HFFc6 (cell line): Measurements from ENCODE around the gene CEACAM5. TPM values are rescaled to one million over a fixed set of nuclear protein-coding genes. Genes with fewer than 3 reads are reported as not detected.

Experiments
- DNase-seq: peaks from one replicate; pipeline ENCODE4 v3.0.0-alpha.2; 2018
- H3K27ac Mint-ChIP-seq: 2 replicates; pipeline ENCODE4 v1.8.0; 2020; ENCODE audit warnings: mild to moderate bottlenecking, mixed read lengths
- H3K27me3 Mint-ChIP-seq: 2 replicates; pipeline ENCODE4 v1.8.0; 2021; ENCODE audit warnings: mild to moderate bottlenecking, moderate library complexity, mixed read lengths; ENCODE audit not compliant: insufficient read depth
- H3K36me3 Mint-ChIP-seq: 2 replicates; pipeline ENCODE4 v1.8.0; 2021; ENCODE audit warnings: low read depth, mixed read lengths
- H3K4me1 Mint-ChIP-seq: 2 replicates; pipeline ENCODE4 v1.8.0; 2020; ENCODE audit warnings: low read depth, mixed read lengths
- H3K4me3 Mint-ChIP-seq: 2 replicates; pipeline ENCODE4 v1.8.0; 2020; ENCODE audit warnings: mild to moderate bottlenecking, moderate library complexity, mixed read lengths
- H3K9me3 Mint-ChIP-seq: 2 replicates; pipeline ENCODE4 v1.8.0; 2020; ENCODE audit warnings: mild to moderate bottlenecking, mixed read lengths
- CTCF ChIP-seq: fragments of 200-600 bp; sonication (generic); IDR thresholded peaks from 2 replicates; pipeline ENCODE4 v1.5.0; 2021; ENCODE audit warnings: antibody characterized with exemption, mild to moderate bottlenecking
- long read RNA-seq: library from polyadenylated mRNA; unstranded; transcript quantifications from one replicate; pipeline ENCODE4 v2.0.0, GENCODE V29; 2019
- total RNA-seq, 6 experiments: library from RNA; stranded (reverse); fragmentation: NEBNext Ultra II Directional; extraction: Animal tissue kit (Norgen Biotek cat#: 25700); gene quantifications; 2 replicates in 1 of 6; 3 replicates in 5 of 6; pipeline ENCODE4 v1.2.3, GENCODE V29; 2021

CEACAM5 gene
- under 1 TPM in 1 of 6 experiments, not detected in 5; 0.31 TPM for total RNA-seq
- long read RNA-seq, result 0 reads

GRCh38 chr19:41708481-41708880 is at the start of gene CEACAM5:
TSS of gene CEACAM5 (plus strand) at chr19:41708626. CDS start at chr19:41708732, 106 bp downstream.
- H3K27ac Mint-ChIP-seq, result no peak within 1 kb of the TSS
- no peak for DNase-seq

GRCh38 chr19:41666075-41666474 is 42.4 kb upstream of the CEACAM5 start:
- Mint-ChIP-seq H3K27me3 (peaks cover 7% of the 10 kb centered on the region), H3K36me3 (peaks cover 9% of the 10 kb centered on the region; the same call in 1 of the 2 replicates), H3K27ac (no peak overlapping the region), H3K4me3 (no peak overlapping the region), H3K4me1 (no peaks in the 10 kb centered on the region), H3K9me3 (peaks cover 21% of the 10 kb centered on the region)
- DNase-seq, result no peak
- no peak for TF ChIP-seq CTCF

More at GRCh38 chr19:41708481-41708880, at the start of gene CEACAM5:
- no peak for TF ChIP-seq CTCF
- Mint-ChIP-seq H3K36me3 (no peaks in the 10 kb centered on the region), H3K4me3 (no peak within 1 kb of the TSS), H3K27me3 (peaks cover 35% of the 10 kb centered on the region), H3K4me1 (no peaks in the 10 kb centered on the region), H3K9me3 (no peaks in the 10 kb centered on the region)

- H3K4me1 Mint-ChIP-seq, result no peaks in the 10 kb centered on the region
- H3K27me3 Mint-ChIP-seq, result peaks cover 8% of the 10 kb centered on the region
- no peak for TF ChIP-seq CTCF
- H3K27ac Mint-ChIP-seq, result no peak overlapping the region
- peaks cover 9% of the 10 kb centered on the region; the same call in 1 of the 2 replicates for H3K36me3 Mint-ChIP-seq
- H3K4me3 Mint-ChIP-seq, result no peak overlapping the region
- DNase-seq, result no peak
- peaks cover 21% of the 10 kb centered on the region for H3K9me3 Mint-ChIP-seq
These were observed 40.1 kb upstream of the CEACAM5 start for GRCh38 chr19:41668315-41668714.

GRCh38 chr19:41670755-41671154 is 37.7 kb upstream of the CEACAM5 start:
- Mint-ChIP-seq H3K9me3 (peaks cover 6% of the 10 kb centered on the region), H3K4me1 (no peaks in the 10 kb centered on the region)
- no peak for TF ChIP-seq CTCF

GRCh38 chr19:41671486-41671885 is 36.9 kb upstream of the CEACAM5 start:
- Mint-ChIP-seq H3K27me3 (peaks cover 12% of the 10 kb centered on the region), H3K9me3 (no peaks in the 10 kb centered on the region)
- no peak for DNase-seq

More at GRCh38 chr19:41670755-41671154, 37.7 kb upstream of the CEACAM5 start:
- no peak for DNase-seq
- Mint-ChIP-seq H3K36me3 (peaks cover 4% of the 10 kb centered on the region; the same call in 1 of the 2 replicates), H3K4me3 (no peak overlapping the region), H3K27me3 (peaks cover 8% of the 10 kb centered on the region), H3K27ac (no peak overlapping the region)

More at GRCh38 chr19:41671486-41671885, 36.9 kb upstream of the CEACAM5 start:
- TF ChIP-seq CTCF, result no peak
- Mint-ChIP-seq H3K4me1 (no peaks in the 10 kb centered on the region), H3K36me3 (no peaks in the 10 kb centered on the region), H3K4me3 (no peak overlapping the region), H3K27ac (no peak overlapping the region)
